Fibroblast of pulmonary artery (primary cell): Measurements from ENCODE around the gene MS4A1.
"Not testable (repeated sequence)": the region's sequence is repeated elsewhere in the genome, so short reads cannot be mapped to it uniquely, and the experiment has no call there.

Experiments
- DNase-seq: peaks from one replicate; pipeline ENCODE4 v3.0.0-alpha.2; 2010; ENCODE audit warnings: low read depth
- H3K4me3 ChIP-seq: replicated peaks from 2 replicates; pipeline ENCODE4 v1.5.1; 2011; ENCODE audit warnings: low read depth, mild to moderate bottlenecking, control low read depth, low read length, moderate library complexity
- TF ChIP-seq, protein P1 (sequence below): IDR thresholded peaks from 2 replicates; pipeline ENCODE4 v1.5.1; 2011; ENCODE audit warnings: mild to moderate bottlenecking, control low read depth, low read length, inconsistent platforms; ENCODE audit errors: missing control alignments

MS4A1 gene

DNA sequence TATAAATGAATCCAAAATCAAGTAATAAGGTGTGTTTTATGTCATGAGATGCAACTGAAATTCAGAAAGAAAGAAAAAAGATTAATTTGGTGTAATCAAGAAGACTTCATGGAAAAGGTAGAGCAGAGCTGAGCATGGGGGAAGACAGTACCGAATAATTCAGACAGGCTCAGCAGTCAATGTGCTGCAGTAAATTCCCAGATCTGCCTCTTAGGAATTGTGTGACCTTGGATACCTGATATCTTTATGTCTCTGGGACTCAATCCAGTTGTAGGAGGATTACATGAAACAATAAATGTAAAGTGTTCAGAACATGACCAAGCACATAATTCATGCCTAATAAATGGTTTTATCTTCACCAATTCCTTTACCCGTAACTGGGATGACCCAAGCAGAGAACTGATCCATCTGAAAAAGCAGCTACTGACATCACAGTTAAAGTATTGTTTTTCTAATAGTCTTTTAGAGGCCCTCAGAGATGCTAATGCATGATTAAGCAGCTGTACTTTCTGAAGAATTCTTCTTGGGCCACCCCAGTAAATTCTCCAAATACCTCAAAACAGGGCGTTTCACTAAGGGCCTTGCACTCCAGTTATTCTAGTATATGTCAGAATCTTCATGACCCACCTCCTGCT lies 44.7 kb downstream of the MS4A1 start:
- DNase-seq = no peak
- TF ChIP-seq, protein P1, sequence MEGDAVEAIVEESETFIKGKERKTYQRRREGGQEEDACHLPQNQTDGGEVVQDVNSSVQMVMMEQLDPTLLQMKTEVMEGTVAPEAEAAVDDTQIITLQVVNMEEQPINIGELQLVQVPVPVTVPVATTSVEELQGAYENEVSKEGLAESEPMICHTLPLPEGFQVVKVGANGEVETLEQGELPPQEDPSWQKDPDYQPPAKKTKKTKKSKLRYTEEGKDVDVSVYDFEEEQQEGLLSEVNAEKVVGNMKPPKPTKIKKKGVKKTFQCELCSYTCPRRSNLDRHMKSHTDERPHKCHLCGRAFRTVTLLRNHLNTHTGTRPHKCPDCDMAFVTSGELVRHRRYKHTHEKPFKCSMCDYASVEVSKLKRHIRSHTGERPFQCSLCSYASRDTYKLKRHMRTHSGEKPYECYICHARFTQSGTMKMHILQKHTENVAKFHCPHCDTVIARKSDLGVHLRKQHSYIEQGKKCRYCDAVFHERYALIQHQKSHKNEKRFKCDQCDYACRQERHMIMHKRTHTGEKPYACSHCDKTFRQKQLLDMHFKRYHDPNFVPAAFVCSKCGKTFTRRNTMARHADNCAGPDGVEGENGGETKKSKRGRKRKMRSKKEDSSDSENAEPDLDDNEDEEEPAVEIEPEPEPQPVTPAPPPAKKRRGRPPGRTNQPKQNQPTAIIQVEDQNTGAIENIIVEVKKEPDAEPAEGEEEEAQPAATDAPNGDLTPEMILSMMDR = no peak
- no peak overlapping the region for H3K4me3 ChIP-seq

DNA sequence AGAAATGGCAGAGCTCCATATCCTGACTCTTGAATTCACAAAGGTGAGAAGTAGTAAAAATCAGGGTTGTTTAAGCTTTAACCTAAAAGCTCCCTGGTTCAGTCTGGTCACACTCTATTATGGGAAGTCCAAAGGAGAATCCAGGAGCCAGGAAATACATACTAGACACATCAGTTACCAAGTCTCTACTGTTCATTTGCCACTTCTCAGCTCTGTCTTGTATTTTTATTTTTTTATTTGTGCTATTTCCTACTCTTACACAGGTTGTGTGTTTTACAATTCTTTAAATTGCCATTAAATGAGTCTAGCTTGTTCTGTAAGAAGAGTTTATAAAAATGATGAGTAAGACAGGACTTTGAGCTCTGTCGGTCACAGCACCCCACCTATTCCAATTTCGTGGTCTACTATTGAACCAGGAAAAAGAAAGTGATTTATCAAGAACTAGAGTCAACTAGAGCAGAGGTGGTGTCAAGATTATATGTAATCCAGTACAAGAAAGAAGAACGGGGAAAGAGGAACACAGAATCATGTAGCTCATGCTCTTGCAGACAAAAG lies 46.7 kb downstream of the MS4A1 start:
- TF ChIP-seq, protein P1 = no peak
- no peak for DNase-seq
- H3K4me3 ChIP-seq = no peak overlapping the region

DNA sequence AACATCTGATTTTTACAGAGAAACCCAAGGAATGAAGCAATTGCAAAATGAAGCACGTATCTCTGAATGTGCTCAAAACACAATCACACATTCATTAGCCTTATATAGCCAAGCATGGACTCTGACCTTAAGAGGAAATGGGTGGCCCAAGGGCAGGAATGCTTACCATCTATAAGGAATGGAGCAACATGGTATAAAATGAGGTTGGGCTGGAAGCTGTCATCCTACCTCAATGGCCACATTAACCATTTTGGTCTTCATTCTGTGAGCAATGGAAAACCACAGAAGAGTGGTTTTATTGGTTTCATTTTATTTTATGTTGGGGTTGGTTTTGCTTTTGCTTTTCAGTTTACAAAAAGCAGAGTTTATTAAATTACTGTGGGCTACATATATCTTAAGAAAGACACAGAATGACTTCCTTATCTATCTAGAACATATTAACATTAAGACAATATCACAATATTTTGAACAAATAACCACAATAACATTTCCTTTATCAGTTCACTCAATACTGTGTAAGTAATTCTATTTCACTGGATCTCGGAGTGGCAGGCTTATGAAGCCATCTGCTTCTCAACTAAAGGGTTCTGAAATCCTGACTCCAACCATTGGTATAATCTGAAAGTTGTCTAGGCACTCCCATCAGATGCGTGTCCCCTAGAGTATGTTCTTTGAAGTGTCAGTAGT lies 48.7 kb downstream of the MS4A1 start:
- TF ChIP-seq, protein P1 = no peak
- DNase-seq = no peak

DNA sequence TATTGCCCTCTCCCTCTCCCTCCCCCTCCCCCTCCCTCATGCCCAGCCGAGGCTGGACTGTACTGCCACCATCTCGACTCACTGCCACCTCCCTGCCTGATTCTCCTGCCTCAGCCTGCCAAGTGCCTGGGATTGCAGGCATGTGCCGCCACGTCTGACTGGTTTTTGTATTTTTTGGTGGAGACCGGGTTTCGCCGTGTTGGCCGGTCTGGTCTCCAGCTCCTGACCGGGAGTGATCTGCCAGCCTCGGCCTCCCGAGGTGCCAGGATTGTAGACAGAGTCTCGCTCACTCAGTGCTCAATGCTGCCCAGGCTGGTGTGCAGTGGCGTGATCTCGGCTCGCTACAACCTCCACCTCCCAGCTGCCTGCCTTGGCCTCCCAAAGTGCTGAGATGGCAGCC lies 54.0 kb downstream of the MS4A1 start:
- DNase-seq, H3K4me3 ChIP-seq: not testable (repeated sequence)

More for the DNA sequence above, 48.7 kb downstream of the MS4A1 start:
- H3K4me3 ChIP-seq = no peak overlapping the region

DNA sequence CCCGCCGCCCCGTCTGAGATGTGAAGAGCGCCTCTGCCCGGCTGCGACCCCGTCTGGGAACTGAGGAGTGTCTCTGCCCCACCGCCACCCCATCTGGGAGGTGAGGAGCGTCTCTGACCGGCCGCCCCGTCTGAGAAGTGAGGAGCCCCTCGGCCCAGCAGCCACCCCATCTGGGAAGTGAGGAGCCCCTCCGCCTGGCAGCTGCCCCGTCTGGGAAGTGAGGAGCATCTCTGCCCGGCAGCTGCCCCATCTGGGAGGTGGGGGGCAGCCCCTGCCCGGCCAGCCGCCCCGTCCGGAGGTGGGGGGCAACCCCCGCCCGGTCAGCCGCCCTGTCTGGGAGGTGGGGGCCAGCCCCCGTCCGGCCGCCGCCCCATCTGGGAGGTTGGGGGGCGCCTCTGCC lies 54.6 kb downstream of the MS4A1 start:
- DNase-seq, H3K4me3 ChIP-seq: not testable (repeated sequence)

DNA sequence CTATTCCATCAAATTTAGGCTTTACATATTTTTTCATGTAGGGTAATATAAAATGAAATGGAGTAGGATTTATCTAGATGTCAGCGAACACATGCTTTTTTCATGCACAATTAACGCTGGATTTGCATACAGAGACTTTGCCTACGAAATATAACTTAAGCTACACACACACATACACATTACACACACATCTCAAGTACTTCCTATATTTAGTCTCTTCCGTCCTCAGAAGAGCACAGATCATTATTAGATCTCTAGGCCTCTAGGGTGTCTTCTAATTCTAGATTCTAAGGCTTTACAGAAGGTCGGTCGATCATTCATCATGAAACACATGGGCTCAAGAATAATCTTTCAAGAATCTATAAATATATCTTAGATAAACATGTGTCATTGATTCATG lies 55.7 kb downstream of the MS4A1 start:
- TF ChIP-seq, protein P1 = no peak
- no peak overlapping the region for H3K4me3 ChIP-seq
- DNase-seq = no peak

DNA sequence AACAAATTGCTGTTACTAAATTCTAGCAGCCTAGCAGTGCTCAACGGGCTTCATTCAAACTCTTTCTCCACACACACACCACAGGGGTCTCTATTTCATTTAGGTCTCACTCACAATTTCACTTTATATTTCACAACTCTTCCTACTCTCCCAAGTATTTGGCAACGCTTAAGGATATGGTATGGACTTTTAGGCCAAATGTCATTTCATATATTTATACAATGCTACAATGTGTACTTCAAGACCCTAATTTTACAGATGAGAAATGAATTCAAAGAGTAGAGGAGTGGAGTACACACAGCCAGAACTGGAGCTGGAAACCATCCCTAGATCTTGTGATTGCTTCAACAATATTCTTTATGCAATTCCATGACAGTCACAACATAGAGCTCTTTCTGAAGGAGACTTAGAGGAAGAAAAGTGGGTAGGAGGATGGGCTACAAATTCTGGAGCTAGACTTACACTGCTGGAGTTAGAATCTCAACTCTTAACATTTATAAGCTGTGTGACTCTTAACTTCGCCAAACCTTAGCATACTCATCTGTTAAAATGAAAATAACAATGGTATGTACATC lies 57.1 kb downstream of the MS4A1 start:
- TF ChIP-seq, protein P1 = no peak
- no peak overlapping the region for H3K4me3 ChIP-seq

More for the DNA sequence above, 57.1 kb downstream of the MS4A1 start:
- DNase-seq = no peak
